GM10847 (cell line): Measurements from ENCODE around the gene SPIRE1.

ENCODE experiments used
- POLR2A ChIP-seq: IDR thresholded peaks from 2 replicates; pipeline ENCODE4 v1.6.1; 2011; ENCODE audit not compliant: insufficient read length; ENCODE audit errors: extremely low read depth

SPIRE1 gene

GRCh38 chr18:12460874-12461273 lies 197.0 kb downstream of the SPIRE1 start:
- TF ChIP-seq POLR2A: no peak

- no peak for TF ChIP-seq POLR2A
These were observed 199.1 kb downstream of the SPIRE1 start for GRCh38 chr18:12458771-12459170.

- no peak for TF ChIP-seq POLR2A
These were observed 201.5 kb downstream of the SPIRE1 start for GRCh38 chr18:12456441-12456840.

GRCh38 chr18:12455496-12455895 lies 202.4 kb downstream of the SPIRE1 start:
- no peak for TF ChIP-seq POLR2A

- no peak for TF ChIP-seq POLR2A
These were observed 205.1 kb downstream of the SPIRE1 start for GRCh38 chr18:12452784-12453183.

GRCh38 chr18:12451428-12451827 lies 206.5 kb downstream of the SPIRE1 start:
- TF ChIP-seq POLR2A: no peak

GRCh38 chr18:12449051-12449785 lies 208.7 kb downstream of the SPIRE1 start:
- TF ChIP-seq POLR2A: no peak

GRCh38 chr18:12445554-12445953 lies 212.4 kb downstream of the SPIRE1 start:
- TF ChIP-seq POLR2A: no peak

GRCh38 chr18:12443551-12443950 lies 214.4 kb downstream of the SPIRE1 start:
- TF ChIP-seq POLR2A: no peak

GRCh38 chr18:12442946-12443345 lies 215.0 kb downstream of the SPIRE1 start:
- TF ChIP-seq POLR2A: no peak

- TF ChIP-seq POLR2A: no peak
These were observed 216.4 kb downstream of the SPIRE1 start for GRCh38 chr18:12441475-12442034.

GRCh38 chr18:12438257-12438656 lies 219.7 kb downstream of the SPIRE1 start:
- TF ChIP-seq POLR2A: no peak

GRCh38 chr18:12435867-12436266 lies 222.0 kb downstream of the SPIRE1 start:
- TF ChIP-seq POLR2A: no peak

GRCh38 chr18:12434541-12434929 lies 223.4 kb downstream of the SPIRE1 start:
- TF ChIP-seq POLR2A: no peak

GRCh38 chr18:12433829-12434540 lies 223.9 kb downstream of the SPIRE1 start:
- TF ChIP-seq POLR2A: no peak

GRCh38 chr18:12432881-12433280 lies 225.0 kb downstream of the SPIRE1 start:
- no peak for TF ChIP-seq POLR2A

- no peak for TF ChIP-seq POLR2A
These were observed 225.7 kb downstream of the SPIRE1 start for GRCh38 chr18:12432196-12432595.

GRCh38 chr18:12431561-12431960 lies 226.3 kb downstream of the SPIRE1 start:
- TF ChIP-seq POLR2A: no peak
